H9 (cell line): ENCODE data around the gene ROBO1. TPM values are rescaled to one million over a fixed set of nuclear protein-coding genes. Genes with fewer than 3 reads are reported as not detected.
A peak's percentile ranks its signal among the peaks of the same experiment; 100 is the strongest.

Experiments
- DNase-seq: peaks from one replicate; pipeline ENCODE4 v3.0.0-alpha.2; 2017
- H2AFZ ChIP-seq: one replicate; pipeline ENCODE4 v1.6.1; 2013; ENCODE audit warnings: mild to moderate bottlenecking, low read length, control low read depth, moderate library complexity
- H2AK5ac ChIP-seq: 2 replicates; pipeline ENCODE4 v1.6.1; 2013; ENCODE audit warnings: low read length, control low read depth, mixed read lengths; ENCODE audit not compliant: insufficient read length
- H2BK120ac ChIP-seq: one replicate; pipeline ENCODE4 v1.6.1; 2013; ENCODE audit warnings: low read depth, mild to moderate bottlenecking, low read length, control low read depth, inconsistent platforms; ENCODE audit not compliant: poor library complexity, severe bottlenecking
- H2BK12ac ChIP-seq: 2 replicates; pipeline ENCODE4 v1.6.1; 2013; ENCODE audit warnings: low read length, control low read depth, mixed read lengths, low read depth; ENCODE audit not compliant: insufficient read length
- H2BK15ac ChIP-seq: 2 replicates; pipeline ENCODE4 v1.6.1; 2013; ENCODE audit warnings: low read depth, low read length, control low read depth
- H2BK20ac ChIP-seq: one replicate; pipeline ENCODE4 v1.6.1; 2013; ENCODE audit warnings: low read depth, mild to moderate bottlenecking, low read length, control low read depth, inconsistent platforms; ENCODE audit not compliant: poor library complexity, severe bottlenecking
- H2BK5ac ChIP-seq: 2 replicates; pipeline ENCODE4 v1.6.1; 2013; ENCODE audit warnings: low read length, control low read depth, mixed read lengths; ENCODE audit not compliant: insufficient read length
- H3K14ac ChIP-seq: 2 replicates; pipeline ENCODE4 v1.6.1; 2013; ENCODE audit warnings: low read length, control low read depth; ENCODE audit not compliant: insufficient read depth
- H3K18ac ChIP-seq: 2 replicates; pipeline ENCODE4 v1.6.1; 2013; ENCODE audit warnings: low read depth, mild to moderate bottlenecking, mixed read lengths, low read length, control low read depth; ENCODE audit not compliant: insufficient read length
- H3K23ac ChIP-seq: 2 replicates; pipeline ENCODE4 v1.6.1; 2013; ENCODE audit warnings: low read length, control low read depth, mixed read lengths, low read depth; ENCODE audit not compliant: insufficient read length
- H3K23me2 ChIP-seq: 2 replicates; pipeline ENCODE4 v1.6.1; 2013; ENCODE audit warnings: low read depth, mild to moderate bottlenecking, mixed read lengths, low read length, control low read depth; ENCODE audit not compliant: insufficient read length, poor library complexity, severe bottlenecking
- H3K27ac ChIP-seq: 2 replicates; pipeline ENCODE4 v1.5.1; 2013; ENCODE audit warnings: low read length, control low read depth, mixed read lengths, low read depth; ENCODE audit not compliant: insufficient read length
- H3K27me3 ChIP-seq: 2 replicates; pipeline ENCODE4 v1.6.1; 2013; ENCODE audit warnings: low read length, control low read depth, inconsistent platforms; ENCODE audit not compliant: insufficient read depth
- H3K4ac ChIP-seq: 2 replicates; pipeline ENCODE4 v1.6.1; 2013; ENCODE audit warnings: low read depth, mild to moderate bottlenecking, control low read depth, inconsistent platforms, low read length, moderate library complexity
- H3K4me1 ChIP-seq: 2 replicates; pipeline ENCODE4 v1.6.1; 2013; ENCODE audit warnings: low read length, control low read depth, inconsistent platforms; ENCODE audit not compliant: insufficient read depth
- H3K4me2 ChIP-seq: 2 replicates; pipeline ENCODE4 v1.6.1; 2013; ENCODE audit warnings: low read length, control low read depth, mixed read lengths; ENCODE audit not compliant: insufficient read length, insufficient read depth
- H3K56ac ChIP-seq: 2 replicates; pipeline ENCODE4 v1.6.1; 2013; ENCODE audit warnings: low read depth, mild to moderate bottlenecking, mixed read lengths, low read length, control low read depth; ENCODE audit not compliant: insufficient read length
- H3K79me1 ChIP-seq: 2 replicates; pipeline ENCODE4 v1.6.1; 2013; ENCODE audit warnings: low read depth, mild to moderate bottlenecking, moderate library complexity, low read length, control low read depth, inconsistent platforms; ENCODE audit not compliant: insufficient read depth, poor library complexity, severe bottlenecking
- H3K79me2 ChIP-seq: 2 replicates; pipeline ENCODE4 v1.6.1; 2013; ENCODE audit warnings: low read length, control low read depth, inconsistent platforms; ENCODE audit not compliant: insufficient read depth
- H3K9ac ChIP-seq: 2 replicates; pipeline ENCODE4 v1.6.1; 2013; ENCODE audit warnings: low read length, control low read depth, mixed read lengths; ENCODE audit not compliant: insufficient read length; ENCODE audit errors: extremely low read depth
- H3K9me3 ChIP-seq: one replicate; pipeline ENCODE4 v1.6.1; 2013; ENCODE audit warnings: low read depth, low read length, inconsistent platforms; ENCODE audit not compliant: control insufficient read depth
- H3T11ph ChIP-seq: one replicate; pipeline ENCODE4 v1.6.1; 2013; ENCODE audit warnings: mild to moderate bottlenecking, low read length, control low read depth, inconsistent platforms
- H4K20me1 ChIP-seq: one replicate; pipeline ENCODE4 v1.6.1; 2013; ENCODE audit not compliant: control insufficient read depth, insufficient read length, insufficient read depth
- H4K5ac ChIP-seq: 2 replicates; pipeline ENCODE4 v1.6.1; 2013; ENCODE audit warnings: low read depth, mild to moderate bottlenecking, mixed read lengths, low read length, control low read depth; ENCODE audit not compliant: insufficient read length
- H4K8ac ChIP-seq: replicated peaks from 2 replicates; pipeline ENCODE4 v1.6.1; 2013; ENCODE audit warnings: low read length, control low read depth, mixed read lengths, low read depth; ENCODE audit not compliant: insufficient read length
- H4K91ac ChIP-seq: 2 replicates; pipeline ENCODE4 v1.6.1; 2013; ENCODE audit warnings: low read depth, mild to moderate bottlenecking, moderate library complexity, mixed read lengths, low read length, control low read depth; ENCODE audit not compliant: insufficient read length
- H3K27ac Mint-ChIP-seq, 3 experiments: 2 replicates in 2 of 3; 3 replicates in 1 of 3; pipeline ENCODE4 v1.8.0; 2020 to 2021; ENCODE audit warnings: mixed read lengths in 3 of 3, mild to moderate bottlenecking in 1 of 3, moderate library complexity in 1 of 3
- H3K27me3 Mint-ChIP-seq: 2 replicates; pipeline ENCODE4 v1.8.0; 2021; ENCODE audit warnings: low read depth, mild to moderate bottlenecking, moderate library complexity, mixed read lengths
- H3K36me3 Mint-ChIP-seq, 3 experiments: 2 replicates in 2 of 3; 3 replicates in 1 of 3; pipeline ENCODE4 v1.8.0; 2020 to 2021; ENCODE audit warnings: low read depth in 3 of 3, mixed read lengths in 3 of 3; ENCODE audit not compliant: insufficient read depth in 1 of 3
- H3K4me1 Mint-ChIP-seq, 2 experiments: 2 replicates each; pipeline ENCODE4 v1.8.0; 2020; ENCODE audit warnings: mixed read lengths in 2 of 2
- H3K4me3 Mint-ChIP-seq, 2 experiments: 2 replicates in 1 of 2; 3 replicates in 1 of 2; pipeline ENCODE4 v1.8.0; 2020 to 2021; ENCODE audit warnings: mild to moderate bottlenecking in 2 of 2, mixed read lengths in 2 of 2, moderate library complexity in 1 of 2
- H3K9me3 Mint-ChIP-seq, 2 experiments: 2 replicates in 1 of 2; 3 replicates in 1 of 2; pipeline ENCODE4 v1.8.0; 2020; ENCODE audit warnings: mild to moderate bottlenecking in 2 of 2, mixed read lengths in 2 of 2, moderate library complexity in 1 of 2
- CTCF ChIP-seq: fragments of 200-600 bp; sonication (generic); conservative IDR thresholded peaks from 3 replicates; pipeline ENCODE4 v1.8.0; 2021; ENCODE audit warnings: antibody characterized with exemption, mild to moderate bottlenecking
- WGBS: extraction: QIAGEN DNeasy Blood & Tissue Kit; methylation state at CpG from one replicate; pipeline ENCODE4 v1.1.7; 2013; ENCODE audit warnings: missing lambda C conversion rate, low lambda C conversion rate, mixed read lengths; ENCODE audit not compliant: insufficient read length; ENCODE audit errors: extremely low coverage; 5-methylcytosine and 5-hydroxymethylcytosine counted together
- total RNA-seq: library from RNA; stranded (reverse); gene quantifications from 2 replicates; pipeline ENCODE4 v1.2.1, GENCODE V29; 2021

ROBO1 gene
- total RNA-seq, 1 experiment from 2014 or later: 62.7 TPM

DNA sequence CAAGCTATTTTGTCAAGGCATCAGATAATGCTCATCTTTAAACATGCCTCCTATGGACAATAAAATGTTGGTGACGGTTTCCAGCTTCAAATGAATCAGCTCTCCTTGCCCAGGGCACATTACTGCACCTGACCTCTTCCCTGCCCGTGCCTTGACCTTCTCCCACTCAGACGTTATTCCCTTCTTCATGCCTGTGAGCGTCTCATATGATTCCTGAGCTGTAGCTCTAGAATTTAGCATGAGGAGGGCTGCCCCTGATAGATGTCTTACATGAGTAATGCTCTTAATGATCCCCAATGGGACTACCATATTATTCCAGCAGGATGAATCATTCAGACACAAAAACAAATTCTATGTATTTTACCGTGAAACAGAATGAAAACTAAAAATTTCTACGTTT is 762.7 kb downstream of the ROBO1 start:
- no peaks in the 10 kb centered on the region for H3K27me3 Mint-ChIP-seq
- H3K4me1 Mint-ChIP-seq: peaks cover 31 to 33% of the 10 kb centered on the region in 2 experiments
- Histone ChIP-seq H3K14ac (no peak overlapping the region), H4K20me1 (no peaks in the 10 kb centered on the region), H4K5ac (no peak overlapping the region), H3K4me1 (no peaks in the 10 kb centered on the region), H3K23me2 (no peaks in the 10 kb centered on the region), H3K56ac (no peak overlapping the region), H3K23ac (no peak overlapping the region), H2AFZ (no peak overlapping the region), H3T11ph (no peak overlapping the region), H2BK12ac (no peak overlapping the region), H2BK120ac (no peak overlapping the region), H4K8ac (no peak overlapping the region), H3K27me3 (no peaks in the 10 kb centered on the region), H3K27ac (no peak overlapping the region), H2BK20ac (no peak overlapping the region), H3K9me3 (no peaks in the 10 kb centered on the region), H4K91ac (no peak overlapping the region), H3K79me2 (peaks cover 4% of the 10 kb centered on the region; the same call in 1 of the 2 replicates), H3K9ac (no peak overlapping the region), H2AK5ac (no peak overlapping the region), H3K4me2 (no peak overlapping the region), H2BK15ac (no peak overlapping the region), H3K79me1 (peaks cover 5% of the 10 kb centered on the region), H3K4ac (no peak overlapping the region), H2BK5ac (no peak overlapping the region), H3K18ac (no peak overlapping the region)
- peak overlapping the region in 1 of 3 experiments; percentile 8; a peak in 1 of 7 replicates for H3K27ac Mint-ChIP-seq
- H3K9me3 Mint-ChIP-seq: no peaks in the 10 kb centered on the region
- H3K4me3 Mint-ChIP-seq: no peak overlapping the region
- no peak for DNase-seq
- peaks cover 0 to 2% (median 0%) of the 10 kb centered on the region in 3 experiments; a peak in 1 of 7 replicates for H3K36me3 Mint-ChIP-seq
- no peak for TF ChIP-seq CTCF
- no CpG with 5 or more reads among the region's 6 CpGs for WGBS
